Measurements from ENCODE around the gene PRDM5. TPM values are rescaled to one million over a fixed set of nuclear protein-coding genes. Genes with fewer than 3 reads are reported as not detected.
"Not testable (repeated sequence)": the region's sequence is repeated elsewhere in the genome, so short reads cannot be mapped to it uniquely, and the experiment has no call there.

The PRDM5 gene
- polyA plus RNA-seq, 2 donors: 1.4 TPM

DNA sequence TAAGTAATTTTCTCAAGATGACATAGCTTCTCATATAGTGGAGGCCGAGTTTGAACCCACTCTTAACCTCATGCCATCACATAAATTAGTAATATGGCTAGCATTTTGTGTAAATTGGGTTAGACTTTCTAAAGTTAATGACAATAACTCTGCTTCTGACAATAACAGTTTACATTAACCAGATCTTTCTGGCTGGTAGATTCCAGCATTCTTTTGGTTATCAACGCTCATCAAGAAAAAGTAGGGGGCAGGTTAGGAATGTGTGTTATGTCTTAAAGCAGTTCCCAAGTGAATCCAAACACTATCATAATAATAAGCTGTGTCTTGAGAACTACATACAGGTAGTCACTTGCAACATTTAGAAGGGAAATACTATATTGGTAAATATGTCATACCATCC lies 162.5 kb downstream of the PRDM5 start:
- Histone ChIP-seq H3K27me3 (ENCODE audit: control insufficient read depth in 1 of 2, insufficient read depth in 2 of 2, low read length in 2 of 2) (no peaks in the 10 kb centered on the region), H3K9me3 (ENCODE audit: control insufficient read depth in 2 of 2, insufficient read depth in 1 of 2, low read depth in 1 of 2, low read length in 1 of 2) (no peaks in the 10 kb centered on the region), H3K4me1 (ENCODE audit: control insufficient read depth in 2 of 2, insufficient read depth in 2 of 2, low read length in 1 of 2) (no peaks in the 10 kb centered on the region), H3K4me3 (ENCODE audit: low read depth in 1 of 2, low read length in 2 of 2) (no peak overlapping the region), H3K27ac (ENCODE audit: low read depth in 2 of 2, low read length in 1 of 2) (no peak overlapping the region), H3K36me3 (ENCODE audit: control insufficient read depth in 2 of 2, insufficient read depth in 2 of 2, low read length in 1 of 2) (no peaks in the 10 kb centered on the region)
- 75 to 86% methylated on average over 2 of the region's 2 CpGs for WGBS, 2 donors

DNA sequence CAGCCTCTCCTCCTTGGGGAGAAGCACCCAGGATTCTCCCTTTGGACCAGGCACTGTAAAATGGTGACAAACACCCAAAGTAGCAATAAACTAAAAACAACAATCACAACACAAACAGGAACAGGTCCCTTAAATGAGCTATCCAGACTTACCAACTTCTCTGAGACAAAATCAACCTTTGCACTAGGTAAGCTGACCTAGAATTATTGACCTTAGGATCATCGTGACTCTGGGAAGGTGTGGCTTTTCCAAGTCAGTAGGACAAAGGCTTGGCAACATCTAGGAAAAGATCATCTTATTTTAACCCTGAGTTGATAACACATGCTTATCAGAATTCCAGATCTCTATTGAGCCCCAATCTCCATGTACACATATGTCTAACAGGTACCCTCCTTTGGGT lies 166.7 kb downstream of the PRDM5 start:
- no peaks in the 10 kb centered on the region for H3K4me1 ChIP-seq (ENCODE audit: control insufficient read depth in 2 of 2, insufficient read depth in 2 of 2, low read length in 1 of 2)
- no peaks in the 10 kb centered on the region for H3K36me3 ChIP-seq (ENCODE audit: control insufficient read depth in 2 of 2, insufficient read depth in 2 of 2, low read length in 1 of 2)
- H3K9me3 ChIP-seq (ENCODE audit: control insufficient read depth in 2 of 2, insufficient read depth in 1 of 2, low read depth in 1 of 2, low read length in 1 of 2): peaks cover 0 to 1% of the 10 kb centered on the region in 2 donors
- H3K4me3 ChIP-seq (ENCODE audit: low read depth in 1 of 2, low read length in 2 of 2): no peak overlapping the region
- 83 to 87% methylated on average over 1 of the region's 1 CpG for WGBS, 2 donors
- H3K27me3 ChIP-seq (ENCODE audit: control insufficient read depth in 1 of 2, insufficient read depth in 2 of 2, low read length in 2 of 2): no peaks in the 10 kb centered on the region
- no peak overlapping the region for H3K27ac ChIP-seq (ENCODE audit: low read depth in 2 of 2, low read length in 1 of 2)

DNA sequence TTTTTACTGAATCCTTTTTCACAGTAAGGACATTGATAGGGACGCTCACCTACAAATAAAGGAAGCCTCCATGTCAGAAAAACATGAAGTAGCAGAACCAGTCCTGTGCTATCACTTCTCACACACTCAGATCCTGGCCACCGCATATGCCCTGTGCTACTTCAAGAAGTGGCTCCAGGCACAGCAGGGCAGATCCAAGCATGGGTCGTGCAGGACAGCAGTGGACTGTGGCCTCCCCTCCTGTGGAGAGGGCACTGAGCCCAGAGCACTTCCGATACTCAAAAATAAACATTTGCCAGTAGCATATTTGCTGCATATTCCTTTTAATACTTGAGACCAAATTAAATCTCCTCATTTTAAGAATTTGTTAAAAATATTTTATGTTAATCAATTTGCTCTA lies 167.9 kb downstream of the PRDM5 start:
- WGBS, 2 donors: 82 to 84% methylated on average over 4 of the region's 4 CpGs
- no peaks in the 10 kb centered on the region for H3K4me1 ChIP-seq (ENCODE audit: control insufficient read depth in 2 of 2, insufficient read depth in 2 of 2, low read length in 1 of 2)
- no peak overlapping the region for H3K4me3 ChIP-seq (ENCODE audit: low read depth in 1 of 2, low read length in 2 of 2)
- no peaks in the 10 kb centered on the region for H3K36me3 ChIP-seq (ENCODE audit: control insufficient read depth in 2 of 2, insufficient read depth in 2 of 2, low read length in 1 of 2)
- no peak overlapping the region for H3K27ac ChIP-seq (ENCODE audit: low read depth in 2 of 2, low read length in 1 of 2)
- no peaks in the 10 kb centered on the region for H3K27me3 ChIP-seq (ENCODE audit: control insufficient read depth in 1 of 2, insufficient read depth in 2 of 2, low read length in 2 of 2)
- H3K9me3 ChIP-seq (ENCODE audit: control insufficient read depth in 2 of 2, insufficient read depth in 1 of 2, low read depth in 1 of 2, low read length in 1 of 2): peaks cover 0 to 8% of the 10 kb centered on the region in 2 donors

DNA sequence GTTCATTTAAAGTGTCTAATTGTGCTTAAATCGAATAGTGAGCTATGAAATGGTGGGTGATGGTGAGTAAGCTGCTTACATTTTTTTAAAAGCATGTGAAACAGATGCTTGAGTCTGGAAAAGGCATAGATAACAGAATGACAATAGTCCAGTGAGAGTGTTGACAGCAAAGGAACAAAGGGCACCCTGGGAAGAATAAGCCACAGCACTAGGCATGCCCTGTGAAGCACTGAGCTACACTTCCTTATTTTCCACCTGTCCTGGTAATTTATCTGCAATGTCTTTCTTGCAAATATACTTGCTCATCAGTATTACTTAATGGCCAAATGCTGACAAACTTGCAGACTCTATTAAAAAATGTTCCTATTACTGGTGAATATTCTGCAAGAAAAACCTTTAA lies 168.7 kb downstream of the PRDM5 start:
- Histone ChIP-seq H3K4me1 (ENCODE audit: control insufficient read depth in 2 of 2, insufficient read depth in 2 of 2, low read length in 1 of 2) (no peaks in the 10 kb centered on the region), H3K9me3 (ENCODE audit: control insufficient read depth in 2 of 2, insufficient read depth in 1 of 2, low read depth in 1 of 2, low read length in 1 of 2) (peaks cover 0 to 10% of the 10 kb centered on the region in 2 donors), H3K27ac (ENCODE audit: low read depth in 2 of 2, low read length in 1 of 2) (no peak overlapping the region), H3K4me3 (ENCODE audit: low read depth in 1 of 2, low read length in 2 of 2) (no peak overlapping the region), H3K36me3 (ENCODE audit: control insufficient read depth in 2 of 2, insufficient read depth in 2 of 2, low read length in 1 of 2) (no peaks in the 10 kb centered on the region), H3K27me3 (ENCODE audit: control insufficient read depth in 1 of 2, insufficient read depth in 2 of 2, low read length in 2 of 2) (no peaks in the 10 kb centered on the region)
- 57 to 61% methylated on average over 1 of the region's 1 CpG for WGBS, 2 donors

DNA sequence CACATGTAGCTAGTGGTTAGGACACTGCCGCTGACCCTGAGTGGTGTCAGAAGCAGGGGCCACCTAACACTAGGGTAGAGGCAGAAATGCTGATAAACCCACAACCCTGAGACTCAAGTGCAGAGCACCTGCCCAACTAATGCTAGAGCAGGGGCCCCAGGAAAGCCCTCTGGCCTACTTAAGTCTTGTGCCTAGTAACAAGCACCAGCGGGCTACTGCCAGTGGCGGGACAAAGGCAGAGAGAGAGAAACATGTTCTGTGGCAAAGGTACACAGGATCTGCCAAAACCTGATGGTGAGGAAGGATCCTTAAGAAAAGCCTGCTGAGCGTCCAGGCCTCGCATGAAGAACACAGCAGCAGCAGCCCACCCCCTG lies 172.4 kb downstream of the PRDM5 start:
- H3K27me3 ChIP-seq (ENCODE audit: control insufficient read depth in 1 of 2, insufficient read depth in 2 of 2, low read length in 2 of 2): no peaks in the 10 kb centered on the region
- H3K9me3 ChIP-seq (ENCODE audit: control insufficient read depth in 2 of 2, insufficient read depth in 1 of 2, low read depth in 1 of 2, low read length in 1 of 2): peaks cover 0 to 10% of the 10 kb centered on the region in 2 donors
- H3K4me3 ChIP-seq (ENCODE audit: low read depth in 1 of 2, low read length in 2 of 2): no peak overlapping the region
- 97 to 100% methylated on average over 5 of the region's 5 CpGs for WGBS, 2 donors
- no peak overlapping the region for H3K27ac ChIP-seq (ENCODE audit: low read depth in 2 of 2, low read length in 1 of 2)
- no peaks in the 10 kb centered on the region for H3K36me3 ChIP-seq (ENCODE audit: control insufficient read depth in 2 of 2, insufficient read depth in 2 of 2, low read length in 1 of 2)
- no peaks in the 10 kb centered on the region for H3K4me1 ChIP-seq (ENCODE audit: control insufficient read depth in 2 of 2, insufficient read depth in 2 of 2, low read length in 1 of 2)

DNA sequence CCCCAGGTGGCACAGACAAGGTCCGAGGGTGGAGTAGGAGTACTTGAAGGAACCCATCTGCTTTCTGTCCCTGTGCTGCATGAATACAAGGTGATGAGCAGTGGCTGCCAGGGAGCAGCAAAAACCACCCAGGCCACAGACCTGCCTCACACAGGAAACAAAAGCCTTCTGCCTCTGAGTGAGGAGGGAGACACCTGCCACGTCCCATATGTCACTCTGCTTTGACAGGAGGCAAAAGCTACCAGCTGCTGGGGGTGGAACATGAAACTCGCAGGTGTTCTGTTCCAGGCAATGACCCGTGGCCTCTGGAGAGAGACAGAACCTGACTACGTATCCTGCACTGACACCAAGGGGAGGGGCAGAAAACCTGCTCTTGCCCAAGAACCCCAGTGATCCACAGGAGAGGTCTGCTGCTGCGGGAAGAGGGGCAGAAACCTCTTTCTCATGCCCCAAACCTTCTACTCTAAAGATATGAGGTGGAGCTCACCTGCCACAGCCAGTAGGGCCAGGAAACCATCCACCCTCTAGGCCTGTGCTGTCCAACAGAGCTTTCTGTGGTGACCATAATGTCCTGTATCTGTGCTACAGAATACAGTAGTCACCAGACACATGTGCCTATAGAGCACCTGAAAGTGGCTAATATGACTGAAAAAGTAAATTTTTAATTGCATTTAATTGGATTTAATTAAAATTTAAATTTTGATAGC lies 172.9 kb downstream of the PRDM5 start:
- WGBS, 2 donors: 74 to 80% methylated on average over 6 of the region's 6 CpGs
- Histone ChIP-seq H3K27me3 (ENCODE audit: control insufficient read depth in 1 of 2, insufficient read depth in 2 of 2, low read length in 2 of 2) (no peaks in the 10 kb centered on the region), H3K9me3 (ENCODE audit: control insufficient read depth in 2 of 2, insufficient read depth in 1 of 2, low read depth in 1 of 2, low read length in 1 of 2) (peaks cover 0 to 10% of the 10 kb centered on the region in 2 donors), H3K36me3 (ENCODE audit: control insufficient read depth in 2 of 2, insufficient read depth in 2 of 2, low read length in 1 of 2) (no peaks in the 10 kb centered on the region), H3K4me1 (ENCODE audit: control insufficient read depth in 2 of 2, insufficient read depth in 2 of 2, low read length in 1 of 2) (no peaks in the 10 kb centered on the region), H3K4me3 (ENCODE audit: low read depth in 1 of 2, low read length in 2 of 2) (no peak overlapping the region), H3K27ac (ENCODE audit: low read depth in 2 of 2, low read length in 1 of 2) (no peak overlapping the region)

DNA sequence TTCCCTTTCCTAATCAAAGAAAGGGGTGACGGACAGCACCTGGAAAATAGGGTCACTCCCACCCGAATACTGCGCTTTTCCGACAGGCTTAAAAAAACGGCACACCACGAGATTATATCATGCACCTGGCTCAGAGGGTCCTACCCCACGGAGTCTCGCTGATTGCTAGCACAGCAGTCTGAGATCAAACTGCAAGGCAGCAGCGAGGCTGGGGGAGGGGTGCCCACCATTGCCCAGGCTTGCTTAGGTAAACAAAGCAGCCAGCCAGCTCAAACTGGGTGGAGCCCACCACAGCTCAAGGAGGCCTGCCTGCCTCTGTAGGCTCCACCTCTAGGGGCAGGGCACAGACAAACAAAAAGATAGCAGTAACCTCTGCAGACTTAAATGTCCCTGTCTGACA lies 180.9 kb downstream of the PRDM5 start:
- 78 to 83% methylated on average over 9 of the region's 9 CpGs for WGBS, 2 donors
- H3K27me3 ChIP-seq (ENCODE audit: control insufficient read depth in 1 of 2, insufficient read depth in 2 of 2, low read length in 2 of 2); H3K27ac ChIP-seq (ENCODE audit: low read depth in 2 of 2, low read length in 1 of 2); H3K9me3 ChIP-seq (ENCODE audit: control insufficient read depth in 2 of 2, insufficient read depth in 1 of 2, low read depth in 1 of 2, low read length in 1 of 2); H3K36me3 ChIP-seq (ENCODE audit: control insufficient read depth in 2 of 2, insufficient read depth in 2 of 2, low read length in 1 of 2); H3K4me1 ChIP-seq (ENCODE audit: control insufficient read depth in 2 of 2, insufficient read depth in 2 of 2, low read length in 1 of 2); H3K4me3 ChIP-seq (ENCODE audit: low read depth in 1 of 2, low read length in 2 of 2): not testable (repeated sequence)

DNA sequence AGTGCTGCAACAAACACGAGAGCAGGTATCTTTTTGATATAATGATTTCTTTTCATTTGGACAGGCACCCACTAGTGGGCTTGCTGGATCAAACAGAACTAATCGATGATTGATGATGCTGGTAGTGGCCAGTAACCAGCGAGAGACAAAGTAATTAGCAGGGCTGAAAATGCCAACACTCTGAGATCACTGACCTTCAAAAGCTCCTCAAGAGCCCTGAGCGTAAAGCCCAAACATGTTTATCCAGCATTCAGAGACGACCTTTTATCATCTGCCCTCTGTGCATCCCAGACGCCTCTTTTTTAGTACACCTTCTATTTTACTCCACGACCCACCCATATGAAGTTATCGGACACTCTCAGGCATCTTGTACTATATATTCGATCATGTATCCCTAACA lies 186.2 kb downstream of the PRDM5 start:
- no peaks in the 10 kb centered on the region for H3K36me3 ChIP-seq (ENCODE audit: control insufficient read depth in 2 of 2, insufficient read depth in 2 of 2, low read length in 1 of 2)
- H3K4me3 ChIP-seq (ENCODE audit: low read depth in 1 of 2, low read length in 2 of 2): no peak overlapping the region
- no peaks in the 10 kb centered on the region for H3K4me1 ChIP-seq (ENCODE audit: control insufficient read depth in 2 of 2, insufficient read depth in 2 of 2, low read length in 1 of 2)
- H3K27me3 ChIP-seq (ENCODE audit: control insufficient read depth in 1 of 2, insufficient read depth in 2 of 2, low read length in 2 of 2): no peaks in the 10 kb centered on the region
- 89 to 92% methylated on average over 9 of the region's 9 CpGs for WGBS, 2 donors
- H3K27ac ChIP-seq (ENCODE audit: low read depth in 2 of 2, low read length in 1 of 2): no peak overlapping the region
- no peaks in the 10 kb centered on the region for H3K9me3 ChIP-seq (ENCODE audit: control insufficient read depth in 2 of 2, insufficient read depth in 1 of 2, low read depth in 1 of 2, low read length in 1 of 2)

DNA sequence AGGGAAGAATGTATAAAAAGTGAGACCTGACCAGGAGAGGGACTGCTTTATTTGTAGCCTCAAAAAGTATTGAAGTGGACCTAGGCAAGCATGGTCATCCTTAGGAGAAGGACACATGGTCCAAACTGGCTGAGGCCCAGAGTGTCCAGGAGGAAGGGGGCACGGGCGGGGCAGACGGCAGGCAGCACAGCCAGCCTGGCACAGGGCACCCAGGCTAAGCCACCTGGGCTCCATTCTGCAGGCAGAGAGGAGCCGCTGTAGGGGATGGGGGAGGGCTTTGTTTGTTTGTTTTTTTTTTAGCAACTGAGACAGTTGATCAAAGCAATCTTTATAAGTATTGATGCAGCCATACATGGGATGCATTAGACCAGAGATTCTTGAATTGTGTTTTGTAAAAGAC lies 188.6 kb downstream of the PRDM5 start:
- 86 to 87% methylated on average over 4 of the region's 4 CpGs for WGBS, 2 donors
- no peak overlapping the region for H3K27ac ChIP-seq (ENCODE audit: low read depth in 2 of 2, low read length in 1 of 2)
- H3K4me1 ChIP-seq (ENCODE audit: control insufficient read depth in 2 of 2, insufficient read depth in 2 of 2, low read length in 1 of 2): no peaks in the 10 kb centered on the region
- H3K9me3 ChIP-seq (ENCODE audit: control insufficient read depth in 2 of 2, insufficient read depth in 1 of 2, low read depth in 1 of 2, low read length in 1 of 2): no peaks in the 10 kb centered on the region
- no peak overlapping the region for H3K4me3 ChIP-seq (ENCODE audit: low read depth in 1 of 2, low read length in 2 of 2)
- no peaks in the 10 kb centered on the region for H3K27me3 ChIP-seq (ENCODE audit: control insufficient read depth in 1 of 2, insufficient read depth in 2 of 2, low read length in 2 of 2)
- H3K36me3 ChIP-seq (ENCODE audit: control insufficient read depth in 2 of 2, insufficient read depth in 2 of 2, low read length in 1 of 2): no peaks in the 10 kb centered on the region

DNA sequence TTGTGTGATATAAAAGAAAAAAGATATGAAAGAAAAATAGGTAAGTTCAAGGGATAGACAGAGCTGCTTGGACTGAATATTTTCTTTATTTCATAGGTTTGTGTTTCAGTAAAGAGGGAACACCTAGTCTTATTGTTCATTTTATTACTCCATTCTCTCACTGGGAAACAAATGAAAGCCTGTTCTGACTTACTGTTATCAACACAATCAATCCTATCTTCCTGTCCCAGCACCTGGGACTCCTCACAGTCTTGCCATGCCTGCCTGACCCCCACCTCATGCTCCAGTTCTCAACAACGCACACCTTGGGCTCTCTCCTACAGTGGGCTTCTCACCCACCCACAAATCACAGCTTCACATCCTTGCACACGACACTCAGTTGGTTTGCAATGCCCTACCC lies 189.5 kb downstream of the PRDM5 start:
- WGBS, 2 donors: 71 to 77% methylated on average over 2 of the region's 2 CpGs
- no peaks in the 10 kb centered on the region for H3K27me3 ChIP-seq (ENCODE audit: control insufficient read depth in 1 of 2, insufficient read depth in 2 of 2, low read length in 2 of 2)

More for the DNA sequence above, 189.5 kb downstream of the PRDM5 start:
- Histone ChIP-seq H3K36me3 (ENCODE audit: control insufficient read depth in 2 of 2, insufficient read depth in 2 of 2, low read length in 1 of 2) (no peaks in the 10 kb centered on the region), H3K27ac (ENCODE audit: low read depth in 2 of 2, low read length in 1 of 2) (no peak overlapping the region), H3K4me1 (ENCODE audit: control insufficient read depth in 2 of 2, insufficient read depth in 2 of 2, low read length in 1 of 2) (no peaks in the 10 kb centered on the region), H3K9me3 (ENCODE audit: control insufficient read depth in 2 of 2, insufficient read depth in 1 of 2, low read depth in 1 of 2, low read length in 1 of 2) (no peaks in the 10 kb centered on the region), H3K4me3 (ENCODE audit: low read depth in 1 of 2, low read length in 2 of 2) (no peak overlapping the region)
